NCI-H2029 (cell line): ENCODE measurements around the gene SLC66A2.
"Not testable (repeated sequence)": the region's sequence is repeated elsewhere in the genome, so short reads cannot be mapped to it uniquely, and the experiment has no call there.

Experiments
- DNase-seq: peaks from one replicate; lab custom pipeline; 2025; lab: John Stamatoyannopoulos, UW

SLC66A2 gene

GRCh38 chr18:79879566-79879965, 71.9 kb downstream of the SLC66A2 start:
- no peak for DNase-seq

DNA sequence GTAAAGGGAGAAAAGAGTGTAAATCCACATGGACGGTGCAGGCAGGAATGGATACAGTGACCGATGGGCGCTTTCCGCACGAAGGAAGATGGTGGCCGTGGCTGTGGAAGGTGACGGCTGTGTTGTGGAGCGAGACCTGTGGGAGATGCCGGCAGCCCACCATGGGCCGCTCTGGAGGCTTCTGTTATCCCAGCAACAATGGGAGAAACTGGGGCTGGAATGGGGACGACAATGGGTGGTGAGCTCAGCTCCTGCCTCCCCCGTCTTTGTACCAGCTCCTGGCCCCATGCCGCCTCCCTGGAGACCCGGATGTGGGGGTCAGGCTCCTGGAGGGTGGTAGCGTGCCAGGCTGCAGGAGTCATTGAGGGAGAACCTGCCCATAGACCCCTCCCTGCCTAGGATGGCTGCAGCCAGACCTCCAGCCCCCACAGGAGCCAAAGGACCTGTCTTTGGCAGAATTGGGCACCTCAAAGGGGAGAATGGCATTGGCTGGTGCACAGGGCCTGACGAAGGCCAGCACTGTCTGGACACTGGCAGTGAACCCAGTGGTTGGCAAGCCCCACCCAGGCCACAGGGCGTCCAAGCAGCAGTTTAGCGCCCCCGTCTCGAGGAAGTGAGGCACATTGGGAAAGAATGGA, 72.6 kb downstream of the SLC66A2 start:
- no peak for DNase-seq

DNA sequence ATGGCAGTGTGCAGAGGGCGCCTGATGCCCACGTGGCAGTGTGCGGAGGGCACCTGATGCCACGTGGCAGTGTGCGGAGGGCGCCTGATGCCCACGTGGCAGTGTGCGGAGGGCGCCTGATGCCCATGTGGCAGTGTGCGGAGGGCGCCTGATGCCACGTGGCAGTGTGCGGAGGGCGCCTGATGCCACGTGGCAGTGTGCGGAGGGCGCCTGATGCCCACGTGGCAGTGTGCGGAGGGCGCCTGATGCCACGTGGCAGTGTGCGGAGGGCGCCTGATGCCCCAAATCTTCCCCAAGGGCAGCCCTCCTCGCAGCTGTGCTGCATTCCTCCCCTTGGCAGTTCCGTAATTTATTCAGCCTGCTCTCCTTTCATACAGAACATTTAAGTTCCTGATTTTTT, 73.2 kb downstream of the SLC66A2 start:
- not testable (repeated sequence) for DNase-seq

GRCh38 chr18:79877163-79878091, 74.0 kb downstream of the SLC66A2 start:
- DNase-seq, result no peak

DNA sequence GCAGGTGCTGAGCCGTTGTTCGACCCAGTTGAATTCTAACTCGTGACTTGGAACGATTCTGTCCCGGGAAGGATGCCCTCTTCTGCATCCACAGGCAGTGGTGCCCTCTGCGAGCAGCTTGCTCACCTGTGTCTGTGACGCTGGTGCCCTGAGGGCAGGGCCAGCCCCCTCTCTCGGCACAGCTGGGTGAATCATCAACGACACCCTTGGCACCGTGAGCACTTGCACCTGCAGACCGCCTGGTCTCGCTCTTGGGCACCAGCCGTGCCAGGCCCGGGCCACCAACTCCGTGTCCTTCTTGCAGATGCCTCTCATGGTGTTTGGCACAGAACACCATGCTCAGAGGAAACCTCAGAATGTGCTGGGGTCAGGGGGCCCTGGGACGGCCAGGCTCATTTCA, 75.0 kb downstream of the SLC66A2 start:
- DNase-seq, result no peak

- no peak for DNase-seq
These were observed 75.5 kb downstream of the SLC66A2 start for GRCh38 chr18:79875931-79876461.

GRCh38 chr18:79875531-79875919, 75.9 kb downstream of the SLC66A2 start:
- no peak for DNase-seq

DNA sequence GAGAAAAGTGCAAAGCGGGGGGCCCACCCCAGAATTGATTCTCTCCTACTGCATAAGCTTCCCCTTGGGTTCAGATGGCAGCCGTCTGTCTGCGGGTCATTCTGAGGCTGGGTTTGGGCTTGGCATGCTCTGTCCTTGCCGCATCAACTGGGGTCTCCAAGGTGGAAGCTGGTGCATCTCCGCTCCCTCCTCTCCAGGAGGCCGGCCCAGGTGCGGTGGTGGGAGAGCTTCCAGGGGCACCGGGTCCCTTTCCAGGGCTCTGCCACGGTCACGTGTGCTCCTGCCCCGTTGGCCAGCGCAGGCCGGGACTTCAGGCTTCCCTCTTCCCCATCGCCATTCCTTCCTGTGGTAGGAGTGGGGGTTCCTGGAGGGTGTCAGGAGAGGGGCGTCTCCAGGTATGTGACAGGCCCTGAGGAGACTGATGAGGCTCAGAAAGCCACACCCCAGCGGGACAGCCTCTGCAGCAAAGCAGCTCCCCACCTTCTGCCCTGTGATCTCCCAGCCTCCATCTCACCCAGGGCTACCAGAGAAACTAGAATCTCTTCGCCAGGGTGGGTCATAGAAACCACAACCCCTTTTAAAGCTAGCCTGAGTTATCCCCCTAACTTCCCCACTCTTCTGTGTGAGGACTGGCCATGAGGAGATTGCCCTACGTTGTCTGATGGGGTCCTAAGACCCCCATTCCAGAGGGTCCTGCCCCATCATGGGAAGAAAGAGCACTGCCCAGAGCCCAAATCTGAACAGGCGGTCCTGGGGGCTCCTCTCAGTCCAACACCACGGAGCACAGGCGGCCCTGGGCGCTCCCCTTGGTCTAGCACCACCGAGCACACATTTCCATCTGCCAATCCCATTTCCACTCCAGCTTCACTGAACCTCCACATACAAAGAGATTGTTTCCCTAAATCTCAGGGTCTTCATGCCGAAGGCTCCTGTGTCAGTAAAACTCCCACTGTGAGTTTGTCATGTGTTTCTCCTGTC, 76.6 kb downstream of the SLC66A2 start:
- DNase-seq, result no peak

DNA sequence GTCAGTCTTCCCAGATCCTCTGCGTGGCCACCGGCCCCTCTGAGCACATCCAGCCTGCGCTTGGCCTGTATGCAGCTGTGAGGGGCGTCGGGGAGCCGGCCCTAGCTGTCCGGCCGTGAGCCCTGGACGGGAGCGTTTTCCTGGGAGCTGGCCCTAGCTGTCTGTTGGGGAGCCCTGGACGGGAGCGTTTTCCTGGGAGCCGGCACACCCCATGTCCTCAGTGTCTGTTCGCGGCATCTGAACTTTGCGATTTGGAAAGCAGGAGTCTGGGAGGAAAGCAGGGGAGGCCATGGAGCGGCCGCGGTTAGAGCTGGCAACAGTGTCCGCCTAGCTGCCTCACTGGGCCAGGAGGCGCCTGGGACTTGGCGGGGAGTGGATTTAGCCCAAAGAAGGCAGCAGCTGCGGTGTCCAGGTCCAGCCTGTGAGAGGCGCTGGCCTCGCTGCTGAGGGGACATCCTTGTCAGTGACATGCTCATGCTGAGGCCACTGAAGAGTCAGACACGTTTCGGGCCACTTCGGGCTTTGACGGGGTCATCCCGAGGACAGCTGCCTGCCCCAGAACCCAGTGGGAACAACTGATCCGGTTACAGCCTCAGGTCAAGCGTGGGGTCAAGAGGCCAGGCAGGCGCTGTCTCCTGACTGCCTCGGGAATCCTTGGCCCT, 77.9 kb downstream of the SLC66A2 start:
- DNase-seq, result no peak

DNA sequence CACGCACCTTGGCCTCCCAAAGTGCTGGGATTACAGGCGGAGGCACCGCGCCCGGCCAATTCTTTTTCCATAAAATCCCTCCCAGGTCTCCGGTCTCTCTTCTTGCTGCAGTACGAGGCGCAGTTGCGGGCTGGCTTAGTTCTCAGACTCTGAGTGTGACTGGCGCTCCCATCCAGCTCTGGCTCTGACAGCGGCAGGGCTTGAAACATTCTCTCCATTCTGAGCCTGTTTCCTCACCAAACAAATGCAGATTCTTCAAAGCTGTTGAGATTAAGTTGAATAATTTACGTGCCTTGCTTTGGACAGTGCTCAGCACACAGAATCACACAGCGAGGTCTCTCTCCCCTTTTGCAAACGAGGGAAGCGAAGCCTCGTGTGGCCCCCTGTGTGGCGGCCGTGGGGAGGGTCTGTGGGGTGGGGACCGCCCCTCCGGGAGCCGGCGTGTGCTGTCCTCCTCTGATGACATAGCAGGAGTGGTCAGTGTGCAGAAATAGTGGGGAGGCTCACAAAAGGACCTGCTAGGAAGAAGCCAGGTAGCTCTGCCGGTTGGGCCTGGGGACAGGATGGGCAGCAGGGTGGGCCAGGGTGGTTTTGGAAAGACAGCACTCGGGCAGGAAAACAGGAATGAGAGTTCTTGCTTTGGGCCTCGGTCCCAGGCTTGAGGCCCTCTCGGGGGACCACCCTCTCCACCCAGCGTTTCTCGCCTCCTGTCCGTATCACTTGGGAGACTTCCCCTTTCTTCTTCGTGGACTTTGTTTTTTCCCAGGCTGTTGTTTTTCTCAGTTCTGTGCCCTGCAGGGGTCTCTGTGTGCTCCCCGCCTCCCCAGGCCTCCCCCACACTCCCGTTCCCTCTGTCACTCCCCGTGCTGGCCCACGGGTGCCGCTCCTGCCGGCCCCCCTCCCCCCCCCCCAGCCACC, 78.7 kb downstream of the SLC66A2 start:
- DNase-seq, result no peak

DNA sequence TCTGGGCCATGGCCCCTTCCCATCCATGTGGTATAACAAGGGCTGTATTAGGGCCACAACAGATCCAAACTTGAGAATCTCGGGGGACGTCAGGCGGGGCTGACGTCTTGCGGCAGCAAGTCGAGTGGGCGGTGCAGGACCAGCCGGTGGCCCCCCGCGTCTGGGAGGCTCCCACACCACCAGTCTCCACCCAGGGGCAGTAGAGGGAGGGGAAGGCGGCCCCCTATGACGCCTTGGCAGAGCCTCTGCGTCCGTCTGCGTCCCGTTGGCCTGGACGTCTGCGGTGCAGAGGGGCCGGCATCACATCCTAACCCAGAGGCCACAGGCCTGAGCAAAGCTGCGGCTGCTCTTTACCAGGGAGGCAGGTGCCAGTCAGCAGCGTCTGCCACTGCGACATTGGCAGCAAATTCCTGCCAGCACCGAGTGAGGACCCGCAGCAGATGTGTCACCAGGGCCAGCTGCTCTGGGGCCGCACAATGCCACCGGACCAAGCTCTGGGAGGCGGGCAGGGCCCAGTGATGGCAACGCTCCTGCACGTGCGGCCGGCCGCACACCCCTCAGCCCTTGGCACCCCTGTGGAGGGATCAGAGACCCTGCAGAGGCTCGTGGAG, 79.9 kb downstream of the SLC66A2 start:
- DNase-seq, result no peak

DNA sequence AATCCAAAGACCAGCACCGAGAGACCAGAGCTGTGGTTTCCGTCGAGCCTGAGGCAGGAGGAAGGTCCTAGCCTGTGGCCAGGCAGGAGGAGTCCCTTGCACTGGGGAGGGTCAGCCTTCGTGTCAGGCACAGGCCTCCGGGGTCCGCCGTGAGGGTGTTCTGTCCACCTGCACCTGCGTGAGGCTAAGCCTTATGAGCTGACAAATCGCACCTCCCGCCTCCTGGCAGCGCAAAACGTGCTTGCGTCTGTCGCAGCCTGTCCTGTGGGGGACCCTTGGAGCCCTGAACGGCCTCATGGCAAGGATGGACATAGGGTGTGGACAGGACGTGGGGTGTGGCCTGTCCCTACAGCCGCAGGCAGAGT, 80.4 kb downstream of the SLC66A2 start:
- no peak for DNase-seq

DNA sequence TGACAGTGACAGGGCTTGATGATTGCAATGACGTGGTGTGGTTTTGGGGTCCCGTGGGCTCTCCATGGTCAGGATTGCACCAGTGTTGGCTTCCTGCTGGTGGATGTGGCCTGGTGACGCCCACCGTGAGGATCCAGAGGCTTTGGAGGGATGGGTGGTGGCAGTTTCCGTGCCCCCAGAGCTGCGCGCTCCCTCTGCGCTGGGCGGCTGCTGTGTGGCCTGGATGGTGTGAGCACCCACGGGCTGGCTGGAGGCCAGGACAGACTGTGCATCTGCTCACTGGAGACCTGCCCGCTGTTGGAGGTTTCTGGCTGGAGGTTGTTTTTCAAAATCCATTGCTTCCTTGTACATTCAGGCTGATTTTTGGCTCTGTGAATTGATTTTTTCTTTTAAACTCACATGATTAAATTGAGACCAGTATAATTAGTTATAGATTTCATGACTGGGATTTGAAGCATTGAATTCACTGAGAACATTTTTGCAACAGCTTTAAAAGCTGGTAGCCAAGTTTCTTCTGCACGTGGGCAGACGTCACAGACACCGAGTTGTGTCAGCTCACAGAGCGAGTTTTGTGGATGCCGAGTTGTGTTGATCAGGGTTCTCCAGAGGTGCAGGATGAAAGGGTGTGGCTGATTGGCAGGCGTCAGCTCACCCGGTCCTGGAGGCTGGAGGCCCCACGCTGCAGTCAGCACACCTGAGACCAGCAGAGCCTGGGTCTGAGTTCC, 81.0 kb downstream of the SLC66A2 start:
- no peak for DNase-seq

DNA sequence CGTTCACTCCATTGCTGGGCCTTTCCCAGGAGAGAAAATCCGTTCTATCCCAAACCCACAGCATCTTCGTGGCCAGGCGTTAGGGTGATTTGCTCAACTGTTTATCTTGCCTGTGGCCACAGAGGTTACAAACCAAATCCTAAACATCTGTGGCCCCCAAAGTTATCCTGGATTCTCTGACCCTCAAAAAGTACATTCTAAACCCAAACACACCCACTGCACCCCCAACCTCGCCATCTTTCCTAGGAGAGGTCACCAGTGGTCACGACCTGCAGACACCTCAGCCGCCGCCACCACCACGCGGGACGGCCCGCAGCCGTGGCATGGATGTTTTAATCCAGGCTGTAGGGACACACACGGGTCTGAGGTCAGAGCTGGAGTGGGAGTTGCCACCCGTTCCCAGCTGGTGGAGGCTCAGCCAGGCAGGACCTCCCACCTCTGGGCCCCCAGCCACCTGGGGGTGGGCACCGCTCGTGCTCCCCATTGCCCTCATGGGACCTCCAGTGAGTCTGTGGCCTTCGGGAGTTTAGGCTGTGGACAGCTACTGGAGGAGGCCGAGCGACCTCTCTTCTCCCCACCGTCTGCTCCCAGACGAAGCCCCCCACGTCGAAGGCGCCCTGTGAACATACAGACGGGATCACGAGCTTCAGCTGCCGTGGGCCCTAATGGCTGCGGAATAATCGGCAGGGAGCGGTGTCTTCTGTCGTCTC, 81.7 kb downstream of the SLC66A2 start:
- DNase-seq, result no peak

- DNase-seq, result no peak
These were observed 82.5 kb downstream of the SLC66A2 start for GRCh38 chr18:79868811-79869541.

DNA sequence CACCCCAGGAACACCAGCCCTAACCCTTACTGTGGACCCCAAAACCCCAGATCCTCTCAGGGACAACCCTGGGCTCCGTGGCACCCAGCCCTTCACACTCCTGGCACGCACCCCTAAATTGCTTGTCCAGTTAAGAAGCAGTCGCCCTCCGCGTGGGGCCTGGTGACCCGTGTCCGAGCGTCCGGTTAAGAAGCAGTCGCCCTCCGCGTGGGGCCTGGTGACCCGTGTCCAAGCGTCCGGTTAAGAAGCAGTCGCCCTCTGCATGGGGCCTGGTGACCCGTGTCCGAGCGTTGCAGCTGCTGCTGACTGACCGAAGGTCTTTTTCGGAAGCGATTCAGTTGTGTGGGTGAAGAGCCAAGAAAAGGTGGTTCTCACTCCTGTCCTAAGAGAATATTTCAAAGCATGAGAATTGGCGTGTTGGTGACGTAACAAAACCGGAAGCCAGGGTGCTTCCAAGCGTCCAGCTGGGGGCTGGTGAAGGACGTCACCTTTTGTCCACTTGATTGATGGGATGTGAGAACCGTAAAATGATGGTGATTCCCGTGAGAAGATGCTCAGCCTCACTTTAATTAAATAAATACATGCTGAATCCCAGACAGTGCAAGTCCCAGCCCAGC, 83.2 kb downstream of the SLC66A2 start:
- DNase-seq, result no peak

DNA sequence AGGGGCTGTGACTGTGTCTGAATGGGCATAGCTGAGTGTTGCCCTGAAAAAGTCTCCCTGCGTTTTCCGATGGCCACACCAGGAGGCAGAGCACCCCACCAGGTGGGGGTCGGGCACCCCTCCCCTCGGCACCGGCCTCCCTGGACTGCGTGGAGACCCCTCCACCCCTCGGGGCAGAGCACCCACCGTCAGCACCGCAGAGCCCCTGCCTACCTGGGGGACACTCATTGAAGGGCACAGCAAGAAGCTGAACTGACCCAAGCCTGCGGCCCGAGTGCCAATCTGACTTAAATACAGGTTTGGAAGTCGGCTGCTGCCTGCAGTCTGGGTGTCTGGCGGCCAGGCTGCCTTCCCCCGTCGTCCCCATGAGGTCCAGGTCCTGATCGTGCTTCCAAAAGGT, 83.8 kb downstream of the SLC66A2 start:
- DNase-seq, result no peak
